ENCODE measurements around the gene DNAJC8.
A peak's percentile ranks its signal among the peaks of the same experiment; 100 is the strongest.

DNAJC8 gene

GRCh38 chr1:28199328-28200233, 33.2 kb downstream of the DNAJC8 start:
- DNase-seq: peak; percentile 64

GRCh38 chr1:28197682-28198415, 35.0 kb downstream of the DNAJC8 start:
- DNase-seq: no peak

- DNase-seq: no peak
These were observed 36.5 kb downstream of the DNAJC8 start for GRCh38 chr1:28196330-28196729.

- no peak for DNase-seq
These were observed 37.0 kb downstream of the DNAJC8 start for GRCh38 chr1:28195780-28196179.

- no peak for DNase-seq
These were observed 38.3 kb downstream of the DNAJC8 start for GRCh38 chr1:28194326-28195035.

GRCh38 chr1:28193701-28194161, 39.1 kb downstream of the DNAJC8 start:
- DNase-seq: no peak

GRCh38 chr1:28190996-28191645, 41.7 kb downstream of the DNAJC8 start:
- no peak for DNase-seq

- no peak for DNase-seq
These were observed 42.4 kb downstream of the DNAJC8 start for GRCh38 chr1:28190337-28190979.

GRCh38 chr1:28185071-28185470, 47.8 kb downstream of the DNAJC8 start:
- no peak for DNase-seq

- DNase-seq: no peak
These were observed 52.2 kb downstream of the DNAJC8 start for GRCh38 chr1:28180306-28181305.

GRCh38 chr1:28178690-28179485, 53.9 kb downstream of the DNAJC8 start:
- DNase-seq: no peak

- no peak for DNase-seq
These were observed 56.0 kb downstream of the DNAJC8 start, which contains the start of gene PTAFR for GRCh38 chr1:28176492-28177470. Gene PTAFR, minus strand, starts transcription at chr1:28176690. Its CDS starts 25,669 bp downstream, at chr1:28151021.

GRCh38 chr1:28175955-28176485, 56.8 kb downstream of the DNAJC8 start:
- DNase-seq: no peak

GRCh38 chr1:28173980-28174297, 58.9 kb downstream of the DNAJC8 start:
- no peak for DNase-seq

- no peak for DNase-seq
These were observed 59.5 kb downstream of the DNAJC8 start for GRCh38 chr1:28173151-28173979.

- DNase-seq: peak; percentile 36
These were observed 60.1 kb downstream of the DNAJC8 start for GRCh38 chr1:28172713-28173150.

GRCh38 chr1:28171246-28171645, 61.6 kb downstream of the DNAJC8 start:
- DNase-seq: no peak
